CD4-positive, alpha-beta T cell treated with Interleukin-15 for 1 hour (primary cell): ENCODE data around the gene POLR2I.
"Not testable (repeated sequence)": the region's sequence is repeated elsewhere in the genome, so short reads cannot be mapped to it uniquely, and the experiment has no call there.

Experiments
- DNase-seq: peaks from one replicate; pipeline ENCODE4 v3.0.0-alpha.2; 2020

Gene POLR2I

DNA sequence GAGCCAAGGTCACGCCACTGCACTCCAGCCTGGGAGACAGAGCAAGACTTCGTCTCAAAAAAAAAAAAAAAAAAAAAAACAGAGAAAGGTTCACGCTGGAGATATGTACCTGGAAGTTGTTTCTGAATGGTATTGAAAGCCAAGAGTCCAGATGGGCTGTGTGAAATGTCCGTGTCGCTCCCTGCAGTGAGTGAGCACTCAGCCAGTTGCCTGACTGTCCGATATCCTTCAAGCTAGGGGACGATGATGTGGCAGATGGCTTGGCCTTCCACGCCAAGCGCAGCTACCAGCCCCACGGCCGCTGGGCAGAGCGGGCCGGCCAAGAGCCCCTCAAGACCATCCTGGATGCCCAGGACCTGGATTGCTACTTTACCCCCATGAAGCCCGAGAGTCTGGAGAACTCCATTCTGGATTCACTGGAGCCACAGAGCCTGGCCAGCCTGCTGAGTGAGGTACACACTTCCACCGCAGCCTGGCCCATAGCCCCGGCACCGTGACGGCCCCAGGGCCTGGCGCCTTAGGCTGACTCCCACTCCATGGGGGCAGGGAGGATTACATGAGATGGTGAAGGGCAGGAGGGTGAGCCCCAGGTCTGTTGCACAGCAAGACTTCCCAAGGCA is 15.4 kb downstream of the POLR2I start:
- no peak for DNase-seq

DNA sequence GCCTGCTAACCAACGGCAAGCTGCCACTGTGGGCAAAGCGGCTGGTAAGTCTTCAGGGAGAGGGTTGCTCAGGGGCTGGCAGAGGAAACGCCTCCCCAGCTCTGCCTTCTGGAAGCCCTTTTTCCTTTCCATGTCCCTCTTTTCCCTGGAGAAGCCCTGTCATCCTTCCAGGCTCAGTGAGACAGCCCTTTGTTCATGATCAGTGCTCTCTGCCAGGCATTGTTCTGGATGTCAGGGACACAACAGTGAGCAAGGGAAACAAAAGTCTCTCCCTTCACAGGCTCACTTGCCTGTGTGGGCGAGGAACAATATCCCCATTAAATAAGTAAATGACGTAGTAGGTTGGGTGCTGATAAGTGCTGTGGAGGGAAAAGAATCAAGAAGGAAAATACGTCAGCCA is 17.6 kb downstream of the POLR2I start:
- DNase-seq, result no peak

DNA sequence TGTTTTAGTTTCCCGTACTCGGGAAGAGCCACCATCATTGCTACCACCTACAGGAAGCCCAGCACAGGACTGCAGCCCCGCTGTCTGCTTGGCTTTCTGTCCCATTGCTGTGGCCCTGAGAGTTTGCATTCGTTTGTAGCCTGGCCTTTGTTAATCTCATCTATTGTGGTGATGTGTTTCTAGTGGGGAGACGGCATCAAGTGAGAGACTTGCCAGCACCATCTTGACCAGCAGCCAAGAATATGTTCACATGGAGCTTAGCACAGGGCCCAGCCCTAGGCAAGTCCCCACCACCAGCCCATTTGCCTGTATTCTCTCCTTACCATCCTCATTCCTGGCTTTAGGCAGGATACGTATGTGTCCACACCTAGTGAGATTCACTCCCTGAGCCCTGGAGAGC is 21.0 kb downstream of the POLR2I start:
- DNase-seq, result no peak

DNA sequence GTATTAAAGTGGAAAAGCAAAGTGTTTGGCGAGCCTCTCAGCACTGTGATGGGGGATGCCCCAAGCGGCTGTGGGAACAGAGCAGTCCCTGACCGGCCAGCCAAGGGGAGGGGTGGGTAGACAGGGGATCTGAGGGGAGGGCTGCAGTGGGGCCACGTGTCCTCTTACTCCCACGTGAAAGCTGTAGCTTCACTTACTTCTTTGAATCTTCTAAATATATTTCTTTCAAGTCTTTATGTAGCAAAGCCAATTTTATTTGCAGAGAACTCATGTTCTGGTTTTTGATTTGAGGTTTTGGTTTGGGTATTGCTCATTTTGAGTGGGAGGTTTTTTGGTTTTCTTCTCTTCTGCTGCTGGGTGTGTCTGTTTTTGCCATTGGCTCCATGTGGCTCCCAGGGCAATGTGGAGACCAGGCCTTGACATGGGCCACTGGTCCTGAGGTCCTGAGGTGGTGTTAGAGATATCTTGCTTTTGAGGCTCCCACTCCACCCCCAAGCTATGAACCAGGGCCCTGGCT is 21.5 kb downstream of the POLR2I start:
- DNase-seq, result no peak

DNA sequence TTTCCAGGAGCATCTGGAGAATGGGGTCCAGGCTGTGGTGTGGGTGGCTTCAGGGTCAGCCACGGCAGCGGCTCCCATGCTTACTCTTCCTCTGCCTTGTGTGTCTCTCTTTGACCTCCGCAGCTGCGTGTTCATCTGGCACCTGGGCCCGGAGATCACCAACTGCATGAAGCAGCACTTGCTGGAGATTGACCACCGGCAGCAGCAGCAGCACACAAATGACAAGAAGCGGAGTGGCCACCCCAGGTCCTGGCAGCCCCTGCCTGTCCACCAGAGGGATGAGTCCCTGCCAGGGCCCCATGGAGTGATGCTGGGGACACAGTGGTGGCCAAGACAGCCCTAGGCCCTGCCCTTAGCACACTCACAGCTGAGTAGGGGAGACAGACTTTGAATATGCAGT is 22.1 kb downstream of the POLR2I start:
- DNase-seq, result no peak

DNA sequence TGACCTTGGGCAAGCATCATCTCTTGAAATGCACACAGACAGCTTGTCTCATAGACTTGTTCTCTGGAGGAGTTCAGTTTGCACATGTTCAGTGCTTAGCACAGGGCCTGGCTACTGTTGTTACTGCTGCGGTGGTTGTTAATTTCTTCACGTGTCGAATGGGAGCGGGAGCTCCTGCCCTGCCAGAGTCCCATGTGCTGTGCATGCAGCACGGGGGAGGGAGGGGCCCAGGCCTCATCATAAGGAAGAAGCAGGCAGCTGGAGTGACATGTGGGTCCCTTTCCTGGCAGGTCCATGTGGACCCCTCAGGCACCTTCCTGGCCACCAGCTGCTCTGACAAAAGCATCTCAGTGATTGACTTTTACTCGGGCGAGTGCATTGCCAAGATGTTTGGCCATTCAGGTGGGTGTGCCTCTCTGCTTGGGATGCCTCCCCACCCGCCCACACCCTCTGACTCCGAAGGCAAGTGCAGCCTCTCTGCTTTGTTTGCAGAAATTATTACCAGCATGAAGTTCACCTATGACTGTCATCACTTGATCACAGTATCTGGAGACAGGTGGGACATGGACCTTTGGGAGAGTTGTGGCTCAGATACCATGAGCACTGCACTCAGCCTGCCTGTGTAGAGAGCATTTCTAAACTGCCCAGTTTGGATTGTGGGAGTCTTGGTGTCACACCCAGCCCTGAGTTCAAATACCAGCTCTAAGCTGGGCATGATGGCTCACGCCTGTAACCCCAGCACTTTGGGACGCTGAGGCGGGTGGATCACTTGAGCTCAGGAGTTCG is 23.6 kb downstream of the POLR2I start:
- no peak for DNase-seq

DNA sequence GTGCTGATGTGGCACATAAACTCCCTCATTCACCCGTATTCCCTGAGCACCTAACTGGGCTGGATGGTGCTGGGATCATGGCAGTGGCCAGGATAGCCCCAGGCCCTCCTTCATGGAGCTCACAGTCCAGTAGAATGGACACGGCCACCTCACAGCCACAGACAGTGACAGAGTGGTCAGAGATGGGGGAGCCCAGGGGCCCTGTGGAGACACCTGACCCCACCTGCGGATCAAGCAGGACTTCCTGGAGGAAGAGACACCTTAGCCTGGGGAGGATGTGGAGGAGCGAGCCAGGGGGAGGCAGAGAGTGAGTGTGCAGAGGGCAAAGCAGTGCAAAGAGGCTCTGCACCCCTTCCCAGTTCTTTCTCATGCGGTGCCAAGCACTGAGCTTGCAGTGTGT is 24.8 kb downstream of the POLR2I start:
- no peak for DNase-seq

DNA sequence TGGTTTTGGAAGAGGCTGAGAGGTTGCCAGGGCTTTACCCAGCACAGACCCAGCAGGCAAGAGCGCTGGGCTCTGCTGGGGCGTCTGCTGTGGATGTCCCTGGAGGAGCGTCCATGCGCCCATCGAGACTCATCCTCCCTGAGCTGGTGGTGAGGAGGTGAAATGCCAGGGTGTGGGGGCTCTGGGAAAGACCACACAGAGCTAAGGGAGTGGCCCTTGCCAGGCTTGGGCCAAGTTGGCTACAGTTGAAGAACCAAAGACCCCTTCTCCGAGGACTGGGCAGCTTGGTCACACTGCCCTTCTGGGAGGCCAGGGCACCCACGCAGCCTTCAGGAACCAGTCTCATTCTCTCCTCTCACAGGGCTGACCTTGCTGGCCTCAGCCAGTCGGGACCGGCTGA is 28.3 kb downstream of the POLR2I start:
- no peak for DNase-seq

DNA sequence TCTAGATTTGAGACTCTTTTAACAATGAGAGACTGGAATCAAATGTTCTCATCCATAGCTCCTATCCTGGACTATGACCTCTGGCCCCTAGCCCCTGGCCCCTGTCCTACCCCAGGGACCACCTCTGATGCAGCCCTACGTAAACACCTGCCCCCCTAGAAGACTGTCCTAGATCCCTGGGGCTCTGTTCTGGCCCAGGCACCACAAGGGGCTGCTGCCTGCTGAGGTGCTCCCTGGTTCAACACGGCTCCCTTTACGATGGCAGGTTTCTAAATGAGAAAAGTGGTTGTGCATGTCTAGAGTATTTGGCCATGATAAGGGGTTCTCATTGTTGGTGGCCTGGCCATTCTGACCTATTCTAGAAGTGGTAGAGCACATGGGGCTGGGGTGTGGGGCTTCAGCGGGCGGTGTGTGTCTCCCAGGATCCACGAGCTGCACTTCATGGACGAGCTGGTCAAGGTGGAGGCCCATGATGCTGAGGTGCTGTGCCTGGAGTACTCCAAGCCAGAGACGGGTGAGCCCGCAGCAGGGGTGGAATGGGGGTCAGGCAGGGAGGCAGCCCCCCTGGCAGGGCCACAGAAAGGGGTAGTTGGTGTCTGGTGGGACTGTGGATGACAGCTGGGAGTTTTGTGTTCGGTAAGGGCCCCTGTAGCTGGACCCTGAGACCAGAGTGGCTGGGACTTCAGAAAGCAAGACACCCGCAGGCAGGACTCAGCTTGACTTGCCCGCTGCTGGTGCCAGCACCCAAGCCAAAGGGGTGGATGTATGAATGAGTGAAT is 30.3 kb downstream of the POLR2I start:
- no peak for DNase-seq

DNA sequence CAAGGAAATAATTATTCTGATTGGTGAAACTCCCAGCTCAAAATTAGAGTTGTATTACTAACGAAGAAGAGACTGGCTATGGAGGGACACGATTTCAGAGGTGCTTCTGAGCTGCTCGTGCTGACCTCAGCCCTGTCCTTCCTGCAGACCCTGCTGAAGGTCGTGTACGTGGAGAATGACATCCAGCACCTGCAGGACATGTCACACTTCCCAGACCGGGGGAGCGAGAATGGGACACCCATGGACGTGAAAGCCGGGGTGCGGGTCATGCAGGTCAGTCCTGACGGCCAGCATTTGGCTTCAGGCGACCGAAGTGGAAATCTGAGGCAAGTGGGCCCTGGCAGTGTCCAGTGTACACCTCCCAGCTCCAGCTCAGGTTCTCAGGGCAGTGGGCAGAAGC is 31.8 kb downstream of the POLR2I start:
- DNase-seq, result no peak

DNA sequence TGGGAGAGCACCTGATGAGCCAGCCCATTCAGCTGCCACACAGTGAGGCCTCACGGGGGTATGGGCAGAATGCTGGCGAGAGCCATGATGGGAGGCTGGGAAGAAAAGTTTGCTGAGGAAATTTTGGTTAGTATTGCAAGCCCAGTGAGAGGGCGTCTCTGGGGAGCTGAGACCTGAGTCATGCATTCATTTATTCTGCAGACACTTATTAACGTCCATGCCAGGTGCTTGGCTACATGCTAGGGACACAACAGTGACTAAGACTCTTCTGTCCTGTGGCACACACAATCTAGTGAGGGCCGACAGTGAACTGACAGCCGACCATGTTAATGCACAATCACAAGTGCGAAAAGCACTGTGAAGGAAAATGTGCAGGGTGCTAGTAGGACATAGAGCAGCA is 32.8 kb downstream of the POLR2I start:
- no peak for DNase-seq

DNA sequence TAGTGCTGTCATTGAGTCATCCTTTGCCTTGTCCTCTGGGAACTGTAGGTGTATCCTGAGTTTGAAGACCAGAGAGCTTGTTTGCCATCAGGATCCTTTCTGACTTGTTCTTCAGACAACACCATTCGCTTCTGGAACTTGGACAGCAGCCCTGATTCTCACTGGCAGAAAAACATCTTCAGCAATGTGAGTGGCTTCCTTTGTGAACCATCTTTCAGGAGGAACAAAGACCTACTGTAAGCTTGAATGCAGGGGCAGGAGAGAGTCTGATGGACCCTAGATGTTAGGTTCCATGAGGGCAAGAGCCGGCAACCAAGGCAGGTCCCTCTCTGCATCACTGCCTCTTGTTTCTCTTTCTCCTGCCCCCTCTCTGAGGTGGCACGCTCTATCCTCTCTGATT is 33.3 kb downstream of the POLR2I start:
- no peak for DNase-seq

DNA sequence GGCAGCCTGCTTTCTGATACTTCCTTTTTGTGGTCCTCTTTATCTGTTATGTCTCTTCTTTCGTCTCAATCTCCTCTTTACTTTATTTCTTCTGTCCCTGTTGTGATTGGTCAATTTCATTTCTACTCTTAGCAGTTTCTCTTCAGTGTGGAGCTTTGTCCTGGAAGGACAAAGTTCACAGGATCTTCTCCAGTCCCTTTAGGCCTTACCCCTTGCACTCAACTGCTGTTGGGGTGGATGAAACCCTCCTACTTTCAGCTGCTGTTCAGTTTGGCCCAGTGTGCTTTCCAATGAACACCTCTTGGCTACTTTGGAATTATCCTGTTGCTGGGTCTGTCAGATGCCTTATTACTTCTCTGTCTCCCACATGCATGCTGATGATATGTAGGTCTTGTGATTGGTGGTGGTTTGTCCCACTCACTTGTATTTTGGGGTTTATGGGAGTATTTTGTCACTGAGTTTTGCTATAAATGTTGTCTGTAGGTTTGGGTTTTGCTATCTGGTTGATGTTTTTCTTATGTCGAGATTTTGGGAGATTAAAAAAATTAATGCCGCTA is 35.2 kb downstream of the POLR2I start:
- DNase-seq, result no peak

DNA sequence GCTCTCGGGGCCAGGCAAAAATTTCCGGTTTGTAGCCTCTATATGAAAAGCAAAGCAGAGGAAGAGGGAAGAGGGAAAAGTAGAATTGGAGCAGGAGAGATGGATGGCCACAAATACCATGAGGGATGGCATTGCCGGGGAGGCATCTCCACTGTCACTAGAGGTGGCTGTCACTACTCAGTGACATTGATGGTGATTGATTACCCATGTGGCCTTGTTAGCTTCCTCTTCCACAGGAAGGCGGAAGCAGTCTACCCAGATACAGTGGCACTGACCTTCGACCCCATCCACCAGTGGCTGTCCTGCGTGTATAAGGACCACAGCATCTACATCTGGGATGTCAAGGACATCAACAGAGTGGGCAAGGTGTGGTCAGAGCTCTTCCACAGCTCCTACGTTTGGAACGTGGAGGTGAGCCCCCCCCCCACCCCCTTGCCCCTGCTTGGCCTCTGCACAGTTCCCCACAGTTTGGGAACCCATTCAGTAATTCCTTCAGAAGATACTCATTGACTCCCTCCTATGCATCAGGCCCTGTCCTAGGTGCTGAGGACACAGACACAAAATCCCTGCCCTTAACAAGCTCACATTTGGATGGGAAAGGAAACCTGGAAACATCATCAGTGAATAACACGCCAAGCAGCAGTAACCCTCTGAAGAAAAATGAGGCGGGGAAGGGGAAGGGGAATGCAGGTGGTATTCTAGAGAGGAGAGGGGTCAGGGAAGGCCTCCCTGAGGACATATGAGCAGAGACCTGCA is 41.4 kb downstream of the POLR2I start:
- DNase-seq, result no peak

DNA sequence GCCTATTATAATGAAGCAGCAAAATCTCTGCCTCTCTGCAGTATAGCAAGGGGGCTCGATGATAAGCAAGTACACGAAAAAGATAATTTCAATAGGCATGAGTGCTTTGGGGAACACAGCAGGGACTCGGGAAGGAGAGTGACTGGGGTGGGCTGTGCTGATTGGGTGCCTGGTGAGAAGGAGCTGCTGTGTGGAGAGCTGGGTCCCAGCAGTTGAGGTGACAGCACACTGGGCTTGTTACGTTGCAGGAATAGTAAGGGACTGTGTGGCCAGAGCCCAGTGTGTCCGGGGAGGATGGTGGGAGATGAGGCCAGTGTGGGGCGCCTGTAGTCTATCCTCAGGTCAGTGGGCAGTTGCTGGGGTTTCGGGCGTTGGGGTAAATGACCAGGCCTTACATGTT is 42.6 kb downstream of the POLR2I start:
- DNase-seq, result no peak

DNA sequence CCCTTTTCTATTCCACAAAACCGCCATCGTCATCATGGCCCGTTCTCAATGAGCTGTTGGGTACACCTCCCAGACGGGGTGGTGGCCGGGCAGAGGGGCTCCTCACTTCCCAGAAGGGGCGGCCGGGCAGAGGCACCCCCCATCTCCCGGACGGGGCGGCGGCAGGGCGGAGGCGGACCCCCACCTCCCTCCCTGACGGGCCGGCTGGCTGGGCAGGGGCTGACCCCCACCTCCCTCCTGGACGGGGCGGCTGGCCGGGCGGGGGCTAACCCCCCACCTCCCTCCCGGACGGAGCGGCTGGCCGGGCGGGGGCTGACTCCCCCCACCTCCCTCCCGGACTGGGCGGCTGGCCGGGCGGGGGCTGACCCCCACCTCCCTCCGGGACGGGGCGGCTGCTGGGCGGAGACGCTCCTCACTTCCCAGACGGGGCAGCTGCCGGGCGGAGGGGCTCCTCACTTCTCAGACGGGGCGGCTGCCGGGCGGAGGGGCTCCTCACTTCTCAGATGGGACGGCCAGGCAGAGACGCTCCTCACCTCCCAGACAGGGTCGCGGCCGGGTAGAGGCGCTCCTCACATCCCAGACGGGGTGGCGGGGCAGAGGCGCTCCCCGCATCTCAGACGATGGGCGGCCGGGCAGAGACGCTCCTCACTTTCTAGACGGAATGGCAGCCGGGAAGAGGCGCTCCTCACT is 45.7 kb downstream of the POLR2I start:
- not testable (repeated sequence) for DNase-seq

DNA sequence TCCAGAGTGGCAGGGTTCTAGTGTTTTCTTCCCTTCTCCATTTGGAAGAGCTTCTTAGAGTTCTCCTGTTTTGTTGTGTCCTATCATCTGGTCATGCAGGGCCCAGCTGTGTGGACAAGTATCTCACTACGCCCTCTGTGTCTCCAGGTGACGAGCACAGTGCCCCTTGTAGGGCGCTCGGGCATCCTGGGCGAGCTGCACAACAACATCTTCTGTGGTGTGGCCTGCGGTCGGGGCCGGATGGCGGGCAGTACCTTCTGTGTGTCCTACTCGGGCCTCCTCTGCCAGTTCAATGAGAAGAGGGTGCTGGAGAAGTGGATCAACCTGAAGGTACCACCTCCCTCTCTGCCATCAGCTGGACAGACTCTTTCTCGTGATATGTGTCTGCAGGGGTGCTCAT is 47.0 kb downstream of the POLR2I start:
- DNase-seq, result no peak

DNA sequence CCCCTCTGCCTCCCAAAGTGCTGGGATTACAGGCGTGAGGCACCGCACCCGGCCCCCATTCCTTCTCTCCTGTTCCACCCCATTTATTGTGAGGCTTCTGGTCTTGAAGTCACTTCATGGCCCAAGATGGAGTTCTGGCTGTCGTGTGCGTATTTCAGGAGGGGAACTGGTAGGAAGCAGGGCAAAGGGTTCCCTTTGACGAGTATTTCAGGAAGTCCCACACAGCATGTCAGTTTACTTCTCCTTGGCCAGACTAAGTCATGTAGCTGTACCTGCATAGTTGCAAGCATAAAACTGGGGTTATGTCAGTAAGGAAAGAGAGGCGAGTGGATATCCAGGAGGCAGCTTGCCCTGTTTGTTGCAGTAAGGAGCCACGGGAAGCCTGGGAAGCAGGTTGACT is 49.8 kb downstream of the POLR2I start:
- DNase-seq, result no peak
